GM23248 (cell line): ENCODE data around the gene PRKAR1B. TPM values are rescaled to one million over a fixed set of nuclear protein-coding genes. Genes with fewer than 3 reads are reported as not detected.
"Not testable (repeated sequence)": the region's sequence is repeated elsewhere in the genome, so short reads cannot be mapped to it uniquely, and the experiment has no call there.

Source experiments
- DNase-seq: peaks from one replicate; pipeline ENCODE4 v3.0.0-alpha.2; 2015
- H2AFZ ChIP-seq: fragments of 200-600 bp; sonication (generic); 2 replicates; pipeline ENCODE4 v1.6.1; 2016; ENCODE audit warnings: antibody characterized with exemption
- H3F3A ChIP-seq: fragments of 200-600 bp; sonication (generic); 2 replicates; pipeline ENCODE4 v1.6.1; 2016; ENCODE audit warnings: mild to moderate bottlenecking, antibody characterized with exemption, mixed run types; ENCODE audit not compliant: insufficient read depth
- H3K27ac ChIP-seq: fragments of 200-600 bp; sonication (generic); 2 replicates; pipeline ENCODE4 v1.5.1; 2016; ENCODE audit warnings: mild to moderate bottlenecking
- H3K27me3 ChIP-seq: fragments of 200-600 bp; sonication (generic); replicated peaks from 2 replicates; pipeline ENCODE4 v1.6.1; 2016; ENCODE audit warnings: mild to moderate bottlenecking; ENCODE audit not compliant: insufficient read depth
- H3K36me3 ChIP-seq: fragments of 200-600 bp; sonication (generic); 2 replicates; pipeline ENCODE4 v1.6.1; 2016; ENCODE audit warnings: low read depth, mild to moderate bottlenecking
- H3K4me1 ChIP-seq: fragments of 200-600 bp; sonication (generic); 2 replicates; pipeline ENCODE4 v1.6.1; 2016; ENCODE audit warnings: mild to moderate bottlenecking; ENCODE audit not compliant: insufficient read depth
- H3K4me2 ChIP-seq: fragments of 200-600 bp; sonication (generic); one replicate; pipeline ENCODE4 v1.6.1; 2016; ENCODE audit warnings: mild to moderate bottlenecking; ENCODE audit not compliant: unreplicated experiment
- H3K4me3 ChIP-seq: fragments of 200-600 bp; sonication (generic); 2 replicates; pipeline ENCODE4 v1.5.1; 2016; ENCODE audit warnings: mild to moderate bottlenecking
- H3K79me2 ChIP-seq: fragments of 200-600 bp; sonication (generic); 2 replicates; pipeline ENCODE4 v1.6.1; 2016; ENCODE audit warnings: mild to moderate bottlenecking; ENCODE audit not compliant: insufficient read depth
- H3K9ac ChIP-seq: fragments of 200-600 bp; sonication (generic); 2 replicates; pipeline ENCODE4 v1.6.1; 2016; ENCODE audit warnings: mild to moderate bottlenecking
- H3K9me2 ChIP-seq: fragments of 200-600 bp; sonication (generic); 2 replicates; pipeline ENCODE4 v1.6.1; 2016; ENCODE audit warnings: mixed run types, mild to moderate bottlenecking, moderate library complexity; ENCODE audit not compliant: insufficient read depth
- H3K9me3 ChIP-seq: fragments of 200-600 bp; sonication (generic); one replicate; pipeline ENCODE4 v1.6.1; 2017; ENCODE audit warnings: low read depth
- H4K20me1 ChIP-seq: fragments of 200-600 bp; sonication (generic); 2 replicates; pipeline ENCODE4 v1.6.0; 2016; ENCODE audit not compliant: insufficient read depth
- EZH2 ChIP-seq: fragments of 200-600 bp; sonication (generic); IDR thresholded peaks from 2 replicates; pipeline ENCODE4 v1.6.1; 2018; ENCODE audit warnings: antibody characterized with exemption, mild to moderate bottlenecking; ENCODE audit not compliant: insufficient read depth, poor library complexity, severe bottlenecking
- EZH2phosphoT487 ChIP-seq: fragments of 200-600 bp; sonication (generic); IDR thresholded peaks from 2 replicates; pipeline ENCODE4 v1.6.1; 2018; ENCODE audit warnings: antibody characterized with exemption, moderate library complexity, mild to moderate bottlenecking, low read depth; ENCODE audit not compliant: insufficient read depth
- WGBS, 2 experiments: methylation state at CpG; one replicate each; pipeline ENCODE4 v1.1.6; 2015 to 2017; ENCODE audit warnings: low lambda C conversion rate in 2 of 2, low coverage in 1 of 2; ENCODE audit errors: missing lambda C conversion rate in 2 of 2; 5-methylcytosine and 5-hydroxymethylcytosine counted together
- in situ Hi-C: fragments of 300-500 bp; cut with MboI; formaldehyde crosslinking; loops from 2 replicates; pipeline ENCODE4 v1.15.0; 2020
- polyA plus RNA-seq: library from polyadenylated mRNA; unstranded; fragments of >200 nt; fragmentation: Nextera tagmentation; extraction: Ambion mirVana; gene quantifications from 2 replicates; pipeline ENCODE4 v1.2.1, GENCODE V29; 2016
- total RNA-seq: library from RNA; depleted of rRNA; stranded (reverse); fragments of >200 nt; shearing (Covaris generic); gene quantifications from 2 replicates; pipeline ENCODE4 v1.2.3, GENCODE V29; 2014

The PRKAR1B gene
- total and polyA plus RNA-seq, 2 experiments from 2014 or later, result 10.2 to 12.9 TPM

GRCh38 chr7:747186-747585 lies 20.1 kb upstream of the PRKAR1B start:
- H3K9me3 ChIP-seq, result no peaks in the 10 kb centered on the region
- H3K4me3 ChIP-seq, result no peak overlapping the region
- no peaks in the 10 kb centered on the region for H3K4me1 ChIP-seq
- WGBS, 2 experiments, result 76 to 83% methylated on average over 12 of the region's 12 CpGs
- in situ Hi-C loops, result no loop called here
- no peaks in the 10 kb centered on the region for H4K20me1 ChIP-seq
- no peaks in the 10 kb centered on the region for H3K27me3 ChIP-seq
- no peak overlapping the region for H3K4me2 ChIP-seq
- H3K9ac ChIP-seq, result no peak overlapping the region
- TF ChIP-seq EZH2 (no peak), EZH2phosphoT487 (no peak)
- no peaks in the 10 kb centered on the region for H3K9me2 ChIP-seq
- no peaks in the 10 kb centered on the region; the same call in 1 of the 2 replicates for H3K36me3 ChIP-seq
- H3F3A ChIP-seq, result no peaks in the 10 kb centered on the region
- H3K27ac ChIP-seq, result no peak overlapping the region
- H3K79me2 ChIP-seq, result peaks cover 10% of the 10 kb centered on the region; the same call in 1 of the 2 replicates
- H2AFZ ChIP-seq, result no peak overlapping the region
- no peak for DNase-seq

GRCh38 chr7:746155-747061 lies 19.3 kb upstream of the PRKAR1B start:
- Histone ChIP-seq H3K79me2 (peaks cover 10% of the 10 kb centered on the region; the same call in 1 of the 2 replicates), H3K4me2 (no peak overlapping the region), H3F3A (no peaks in the 10 kb centered on the region), H3K36me3 (no peaks in the 10 kb centered on the region), H2AFZ (no peak overlapping the region), H3K4me3 (no peak overlapping the region), H3K27ac (no peak overlapping the region), H3K9ac (no peak overlapping the region), H3K9me3 (no peaks in the 10 kb centered on the region), H3K27me3 (no peaks in the 10 kb centered on the region), H4K20me1 (no peaks in the 10 kb centered on the region), H3K4me1 (no peaks in the 10 kb centered on the region), H3K9me2 (no peaks in the 10 kb centered on the region)
- TF ChIP-seq EZH2phosphoT487 (no peak), EZH2 (no peak)
- in situ Hi-C loops, result no loop called here
- WGBS, 2 experiments, result 90 to 92% methylated on average over 18 to 40 of the region's 40 CpGs
- no peak for DNase-seq

GRCh38 chr7:745431-746154 lies 18.5 kb upstream of the PRKAR1B start:
- H3K4me3 ChIP-seq, result no peak overlapping the region
- H3F3A ChIP-seq, result no peaks in the 10 kb centered on the region
- no peak overlapping the region for H3K27ac ChIP-seq
- H3K9ac ChIP-seq, result no peak overlapping the region
- no peaks in the 10 kb centered on the region for H3K36me3 ChIP-seq
- H3K4me2 ChIP-seq, result no peak overlapping the region
- H3K9me3 ChIP-seq, result no peaks in the 10 kb centered on the region
- no peak overlapping the region for H2AFZ ChIP-seq
- in situ Hi-C loops, result no loop called here
- no peaks in the 10 kb centered on the region for H4K20me1 ChIP-seq
- TF ChIP-seq EZH2, result no peak
- TF ChIP-seq EZH2phosphoT487, result no peak
- no peaks in the 10 kb centered on the region for H3K27me3 ChIP-seq
- 91 to 94% methylated on average over 23 of the region's 23 CpGs for WGBS, 2 experiments
- H3K9me2 ChIP-seq, result no peaks in the 10 kb centered on the region
- peaks cover 10% of the 10 kb centered on the region; the same call in 1 of the 2 replicates for H3K79me2 ChIP-seq
- DNase-seq, result no peak
- H3K4me1 ChIP-seq, result no peaks in the 10 kb centered on the region

- TF ChIP-seq EZH2phosphoT487, result no peak
- TF ChIP-seq EZH2, result no peak
- H3K9me2 ChIP-seq, result no peaks in the 10 kb centered on the region
- no peaks in the 10 kb centered on the region for H3K4me1 ChIP-seq
- H2AFZ ChIP-seq, result no peak overlapping the region
- no peak for DNase-seq
- H3K36me3 ChIP-seq, result no peaks in the 10 kb centered on the region
- in situ Hi-C loops, result no loop called here
- H3K4me3 ChIP-seq, result no peak overlapping the region
- WGBS, 2 experiments, result 95 to 98% methylated on average over 19 to 20 of the region's 20 CpGs
- no peak overlapping the region for H3K27ac ChIP-seq
- no peaks in the 10 kb centered on the region for H3K27me3 ChIP-seq
- H4K20me1 ChIP-seq, result no peaks in the 10 kb centered on the region
- H3K4me2 ChIP-seq, result no peak overlapping the region
- peaks cover 7% of the 10 kb centered on the region; the same call in 1 of the 2 replicates for H3K79me2 ChIP-seq
- no peaks in the 10 kb centered on the region for H3F3A ChIP-seq
- H3K9ac ChIP-seq, result no peak overlapping the region
- H3K9me3 ChIP-seq, result no peaks in the 10 kb centered on the region
Measured at GRCh38 chr7:744854-745430, 17.9 kb upstream of the PRKAR1B start.

GRCh38 chr7:744128-744520 lies 17.0 kb upstream of the PRKAR1B start:
- H4K20me1 ChIP-seq, DNase-seq, H3K27me3 ChIP-seq, H3K4me3 ChIP-seq, H3K27ac ChIP-seq, H3K4me1 ChIP-seq, H3K79me2 ChIP-seq, in situ Hi-C loops, H3F3A ChIP-seq, H3K4me2 ChIP-seq, H3K36me3 ChIP-seq, H2AFZ ChIP-seq, H3K9ac ChIP-seq, H3K9me2 ChIP-seq, H3K9me3 ChIP-seq: not testable (repeated sequence)
- WGBS, 2 experiments, result 97 to 98% methylated on average over 5 of the region's 5 CpGs

GRCh38 chr7:743341-744127 lies 16.5 kb upstream of the PRKAR1B start:
- DNase-seq, result not testable (repeated sequence)

More at GRCh38 chr7:743341-744127, 16.5 kb upstream of the PRKAR1B start:
- in situ Hi-C loops, H3K36me3 ChIP-seq, H3K27ac ChIP-seq, H4K20me1 ChIP-seq, H3K4me1 ChIP-seq, H3K79me2 ChIP-seq, H3K9ac ChIP-seq, H2AFZ ChIP-seq, H3K9me3 ChIP-seq, H3K27me3 ChIP-seq, H3K9me2 ChIP-seq, H3K4me3 ChIP-seq, H3K4me2 ChIP-seq, H3F3A ChIP-seq: not testable (repeated sequence)
- 90 to 91% methylated on average over 14 of the region's 14 CpGs for WGBS, 2 experiments
